ENCODE results near the gene GDF10. TPM values are rescaled to one million over a fixed set of nuclear protein-coding genes. Genes with fewer than 3 reads are reported as not detected.

The GDF10 gene
- polyA plus RNA-seq, 1 donor from 2014 or later = 0.66 TPM

DNA sequence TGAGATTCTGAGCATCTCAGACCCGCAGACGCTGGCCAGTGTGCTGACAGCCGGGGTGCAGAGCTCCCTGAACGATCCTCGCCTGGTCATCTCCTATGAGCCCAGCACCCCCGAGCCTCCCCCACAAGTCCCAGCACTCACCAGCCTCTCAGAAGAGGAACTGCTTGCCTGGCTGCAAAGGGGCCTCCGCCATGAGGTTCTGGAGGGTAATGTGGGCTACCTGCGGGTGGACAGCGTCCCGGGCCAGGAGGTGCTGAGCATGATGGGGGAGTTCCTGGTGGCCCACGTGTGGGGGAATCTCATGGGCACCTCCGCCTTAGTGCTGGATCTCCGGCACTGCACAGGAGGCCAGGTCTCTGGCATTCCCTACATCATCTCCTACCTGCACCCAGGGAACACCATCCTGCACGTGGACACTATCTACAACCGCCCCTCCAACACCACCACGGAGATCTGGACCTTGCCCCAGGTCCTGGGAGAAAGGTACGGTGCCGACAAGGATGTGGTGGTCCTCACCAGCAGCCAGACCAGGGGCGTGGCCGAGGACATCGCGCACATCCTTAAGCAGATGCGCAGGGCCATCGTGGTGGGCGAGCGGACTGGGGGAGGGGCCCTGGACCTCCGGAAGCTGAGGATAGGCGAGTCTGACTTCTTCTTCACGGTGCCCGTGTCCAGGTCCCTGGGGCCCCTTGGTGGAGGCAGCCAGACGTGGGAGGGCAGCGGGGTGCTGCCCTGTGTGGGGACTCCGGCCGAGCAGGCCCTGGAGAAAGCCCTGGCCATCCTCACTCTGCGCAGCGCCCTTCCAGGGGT lies 48.9 kb downstream of the GDF10 start:
- Histone ChIP-seq H3K36me3 (ENCODE audit: insufficient read depth, low read length) (no peaks in the 10 kb centered on the region), H3K79me2 (replicated peaks; ENCODE audit: insufficient read depth, low read length) (no peaks in the 10 kb centered on the region), H3K27ac (ENCODE audit: low read length) (no peak overlapping the region), H3K4me2 (ENCODE audit: low read length) (no peak overlapping the region), H3K9ac (ENCODE audit: low read length) (no peak overlapping the region), H2AFZ (ENCODE audit: low read depth, low read length) (no peak overlapping the region), H4K20me1 (ENCODE audit: insufficient read depth) (no peaks in the 10 kb centered on the region), H3F3A (ENCODE audit: insufficient read depth, low read length, poor library complexity, severe bottlenecking) (no peaks in the 10 kb centered on the region), H3K4me3 (ENCODE audit: low read length) (no peak overlapping the region), H3K9me2 (ENCODE audit: insufficient read depth, low read length) (no peaks in the 10 kb centered on the region), H3K9me3 (ENCODE audit: low read length) (no peaks in the 10 kb centered on the region), H3K27me3 (ENCODE audit: insufficient read depth, low read depth, low read length) (no peaks in the 10 kb centered on the region)
- TF ChIP-seq EP300 (conservative IDR thresholded peaks at IDR 0.05; ENCODE audit: poor library complexity, severe bottlenecking) = no peak
- TF ChIP-seq, protein P1, sequence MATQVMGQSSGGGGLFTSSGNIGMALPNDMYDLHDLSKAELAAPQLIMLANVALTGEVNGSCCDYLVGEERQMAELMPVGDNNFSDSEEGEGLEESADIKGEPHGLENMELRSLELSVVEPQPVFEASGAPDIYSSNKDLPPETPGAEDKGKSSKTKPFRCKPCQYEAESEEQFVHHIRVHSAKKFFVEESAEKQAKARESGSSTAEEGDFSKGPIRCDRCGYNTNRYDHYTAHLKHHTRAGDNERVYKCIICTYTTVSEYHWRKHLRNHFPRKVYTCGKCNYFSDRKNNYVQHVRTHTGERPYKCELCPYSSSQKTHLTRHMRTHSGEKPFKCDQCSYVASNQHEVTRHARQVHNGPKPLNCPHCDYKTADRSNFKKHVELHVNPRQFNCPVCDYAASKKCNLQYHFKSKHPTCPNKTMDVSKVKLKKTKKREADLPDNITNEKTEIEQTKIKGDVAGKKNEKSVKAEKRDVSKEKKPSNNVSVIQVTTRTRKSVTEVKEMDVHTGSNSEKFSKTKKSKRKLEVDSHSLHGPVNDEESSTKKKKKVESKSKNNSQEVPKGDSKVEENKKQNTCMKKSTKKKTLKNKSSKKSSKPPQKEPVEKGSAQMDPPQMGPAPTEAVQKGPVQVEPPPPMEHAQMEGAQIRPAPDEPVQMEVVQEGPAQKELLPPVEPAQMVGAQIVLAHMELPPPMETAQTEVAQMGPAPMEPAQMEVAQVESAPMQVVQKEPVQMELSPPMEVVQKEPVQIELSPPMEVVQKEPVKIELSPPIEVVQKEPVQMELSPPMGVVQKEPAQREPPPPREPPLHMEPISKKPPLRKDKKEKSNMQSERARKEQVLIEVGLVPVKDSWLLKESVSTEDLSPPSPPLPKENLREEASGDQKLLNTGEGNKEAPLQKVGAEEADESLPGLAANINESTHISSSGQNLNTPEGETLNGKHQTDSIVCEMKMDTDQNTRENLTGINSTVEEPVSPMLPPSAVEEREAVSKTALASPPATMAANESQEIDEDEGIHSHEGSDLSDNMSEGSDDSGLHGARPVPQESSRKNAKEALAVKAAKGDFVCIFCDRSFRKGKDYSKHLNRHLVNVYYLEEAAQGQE (IDR thresholded peaks at IDR 0.05; ENCODE audit: borderline replicate concordance) = no peak
- no peak for TF ChIP-seq CTCF (IDR thresholded peaks at IDR 0.05; ENCODE audit: poor library complexity, severe bottlenecking)
- TF ChIP-seq POLR2AphosphoS5 (IDR thresholded peaks at IDR 0.05) = no peak
- no peak for TF ChIP-seq MXI1 (conservative IDR thresholded peaks at IDR 0.05; ENCODE audit: poor library complexity, severe bottlenecking)
- TF ChIP-seq TAF1 (IDR thresholded peaks at IDR 0.05; ENCODE audit: low read depth) = no peak
- TF ChIP-seq SMC3 (conservative IDR thresholded peaks at IDR 0.05; ENCODE audit: poor library complexity) = no peak

- no peak overlapping the region for H3K27ac ChIP-seq (ENCODE audit: low read length)
- no peaks in the 10 kb centered on the region for H4K20me1 ChIP-seq (ENCODE audit: insufficient read depth)
- no peaks in the 10 kb centered on the region for H3K36me3 ChIP-seq (ENCODE audit: insufficient read depth, low read length)
- no peaks in the 10 kb centered on the region for H3K9me3 ChIP-seq (ENCODE audit: low read length)
- no peak overlapping the region for H3K4me2 ChIP-seq (ENCODE audit: low read length)
- H3K4me3 ChIP-seq (ENCODE audit: low read length) = no peak overlapping the region
- H2AFZ ChIP-seq (ENCODE audit: low read depth, low read length) = no peak overlapping the region
- H3F3A ChIP-seq (ENCODE audit: insufficient read depth, low read length, poor library complexity, severe bottlenecking) = no peaks in the 10 kb centered on the region
- H3K79me2 ChIP-seq (replicated peaks; ENCODE audit: insufficient read depth, low read length) = no peaks in the 10 kb centered on the region
- no peak overlapping the region for H3K9ac ChIP-seq (ENCODE audit: low read length)
- no peak for TF ChIP-seq MXI1 (conservative IDR thresholded peaks at IDR 0.05; ENCODE audit: poor library complexity, severe bottlenecking)
- TF ChIP-seq EZH2 (IDR thresholded peaks at IDR 0.05; ENCODE audit: borderline replicate concordance, insufficient read depth, low read length, poor library complexity, severe bottlenecking) = no peak
- TF ChIP-seq EP300 (conservative IDR thresholded peaks at IDR 0.05; ENCODE audit: poor library complexity, severe bottlenecking) = no peak
- no peak for TF ChIP-seq POLR2AphosphoS5 (IDR thresholded peaks at IDR 0.05)
- no peaks in the 10 kb centered on the region for H3K27me3 ChIP-seq (ENCODE audit: insufficient read depth, low read depth, low read length)
- H3K9me2 ChIP-seq (ENCODE audit: insufficient read depth, low read length) = no peaks in the 10 kb centered on the region
Observed at GRCh38 chr10:47349516-47349915, 49.5 kb downstream of the GDF10 start.

Measured in neural cell (in vitro differentiated cells).